Measurements from ENCODE around the gene ATP2A3. TPM values are rescaled to one million over a fixed set of nuclear protein-coding genes. Genes with fewer than 3 reads are reported as not detected.

ATP2A3 gene
- total and polyA plus RNA-seq, 7 donors, result 3.6 to 158 (median 12.7) TPM

- H3K27ac ChIP-seq, result no peak overlapping the region
- no peaks in the 10 kb centered on the region for H3K36me3 ChIP-seq
- WGBS, 2 donors, result 97% methylated on average over 9 of the region's 9 CpGs
- no peak for DNase-seq
- TF ChIP-seq CTCF (IDR thresholded peaks at IDR 0.05), result no peak
- H3K9me3 ChIP-seq, result no peaks in the 10 kb centered on the region
- no peaks in the 10 kb centered on the region for H3K27me3 ChIP-seq
- intact Hi-C loops (cut with DNase I), result no loop called here
- no peaks in the 10 kb centered on the region for H3K4me1 ChIP-seq
- H3K4me3 ChIP-seq, result no peak overlapping the region
These were observed 28.3 kb downstream of the ATP2A3 start for GRCh38 chr17:3935825-3936355.

- TF ChIP-seq CTCF (IDR thresholded peaks at IDR 0.05) (peak in 3 of 4 experiments; percentile 31 to 51 (median 34)), POLR2AphosphoS5 (IDR thresholded peaks at IDR 0.05) (no peak), POLR2A (IDR thresholded peaks at IDR 0.05) (no peak)
- Histone ChIP-seq H3K9me3 (no peaks in the 10 kb centered on the region), H3K36me3 (no peaks in the 10 kb centered on the region), H3K4me1 (no peaks in the 10 kb centered on the region), H3K4me3 (no peak overlapping the region), H3K27me3 (no peaks in the 10 kb centered on the region), H3K27ac (no peak overlapping the region)
- WGBS, 2 donors, result 13 to 33% methylated on average over 10 of the region's 10 CpGs
- intact Hi-C loops (cut with DNase I), result no loop called here
- DNase-seq, result no peak
These were observed 29.1 kb downstream of the ATP2A3 start for GRCh38 chr17:3935140-3935542.

- H3K4me3 ChIP-seq, result no peak overlapping the region
- no peaks in the 10 kb centered on the region for H3K4me1 ChIP-seq
- WGBS, 2 donors, result 98 to 99% methylated on average over 1 of the region's 1 CpG
- no peaks in the 10 kb centered on the region for H3K36me3 ChIP-seq
- no peak for TF ChIP-seq POLR2A (IDR thresholded peaks at IDR 0.05)
- TF ChIP-seq CTCF (IDR thresholded peaks at IDR 0.05), result no peak
- no peak for TF ChIP-seq EP300 (IDR thresholded peaks at IDR 0.05)
- TF ChIP-seq POLR2AphosphoS5 (IDR thresholded peaks at IDR 0.05), result no peak
- intact Hi-C loops (cut with DNase I), result no loop called here
- no peaks in the 10 kb centered on the region for H3K27me3 ChIP-seq
- no peaks in the 10 kb centered on the region for H3K9me3 ChIP-seq
- DNase-seq, result no peak
- no peak overlapping the region for H3K27ac ChIP-seq
These were observed 34.5 kb downstream of the ATP2A3 start for GRCh38 chr17:3929764-3930163.

- H3K27ac ChIP-seq, result no peak overlapping the region
- DNase-seq, result no peak
- H3K27me3 ChIP-seq, result no peaks in the 10 kb centered on the region
- no peaks in the 10 kb centered on the region for H3K4me1 ChIP-seq
- intact Hi-C loops (cut with DNase I), result no loop called here
- 96 to 98% methylated on average over 12 of the region's 12 CpGs for WGBS, 2 donors
- H3K9me3 ChIP-seq, result no peaks in the 10 kb centered on the region
- no peak for TF ChIP-seq POLR2A (IDR thresholded peaks at IDR 0.05)
- no peak for TF ChIP-seq CTCF (IDR thresholded peaks at IDR 0.05)
- TF ChIP-seq EP300 (IDR thresholded peaks at IDR 0.05), result no peak
- no peak for TF ChIP-seq POLR2AphosphoS5 (IDR thresholded peaks at IDR 0.05)
- no peaks in the 10 kb centered on the region for H3K36me3 ChIP-seq
- no peak overlapping the region for H3K4me3 ChIP-seq
These were observed 35.1 kb downstream of the ATP2A3 start for GRCh38 chr17:3929181-3929580.

- intact Hi-C loops (cut with DNase I), result no loop called here
- H3K9me3 ChIP-seq, result no peaks in the 10 kb centered on the region
- WGBS, 2 donors, result 94 to 96% methylated on average over 16 of the region's 16 CpGs
These were observed 35.8 kb downstream of the ATP2A3 start for GRCh38 chr17:3928406-3928805.

More at GRCh38 chr17:3928406-3928805, 35.8 kb downstream of the ATP2A3 start:
- no peaks in the 10 kb centered on the region for H3K4me1 ChIP-seq
- TF ChIP-seq POLR2AphosphoS5 (IDR thresholded peaks at IDR 0.05) (no peak), CTCF (IDR thresholded peaks at IDR 0.05) (no peak), POLR2A (IDR thresholded peaks at IDR 0.05) (no peak), EP300 (IDR thresholded peaks at IDR 0.05) (no peak)
- H3K36me3 ChIP-seq, result no peaks in the 10 kb centered on the region
- no peak for DNase-seq
- no peaks in the 10 kb centered on the region for H3K27me3 ChIP-seq
- H3K4me3 ChIP-seq, result no peak overlapping the region
- no peak overlapping the region for H3K27ac ChIP-seq
